Adrenal gland (tissue), 12 donors: ENCODE data around the gene CHST6. TPM values are rescaled to one million over a fixed set of nuclear protein-coding genes. Genes with fewer than 3 reads are reported as not detected.

ENCODE experiments used
- DNase-seq, 7 donors: peaks; one replicate each; pipeline ENCODE4 v3.0.0-alpha.2; 2019 to 2020
- H3K27ac ChIP-seq, 5 donors: fragments of 200-600 bp; sonication (generic) in 4 of 5; 1 replicate in 3 of 5; 2 replicates in 2 of 5; pipeline versions ENCODE4 v1.5.1 to v1.8.0; 2016 to 2020; ENCODE audit warnings: mild to moderate bottlenecking in 1 of 5
- H3K27me3 ChIP-seq: fragments of 200-600 bp; 2 replicates; pipeline ENCODE4 v1.8.0; 2021
- H3K36me3 ChIP-seq, 2 donors: fragments of 200-600 bp; replicated peaks in 1 of 2; 1 replicate in 1 of 2; 2 replicates in 1 of 2; pipeline versions ENCODE4 v1.5.1 to v1.8.0; 2018 to 2022
- H3K4me1 ChIP-seq, 2 donors: fragments of 200-600 bp; replicated peaks in 1 of 2; 1 replicate in 1 of 2; 2 replicates in 1 of 2; pipeline versions ENCODE4 v1.5.1 to v1.8.0; 2018 to 2021
- H3K4me3 ChIP-seq, 4 donors: fragments of 200-600 bp; sonication (generic) in 3 of 4; one replicate each; pipeline ENCODE4 v1.5.1; 2016 to 2018
- H3K9me3 ChIP-seq, 3 donors: fragments of 200-600 bp; sonication (generic) in 1 of 3; replicated peaks in 1 of 3; 1 replicate in 2 of 3; 2 replicates in 1 of 3; pipeline versions ENCODE4 v1.5.1 to v1.8.0; 2016 to 2021
- CTCF ChIP-seq, 6 experiments: fragments of 450-650 bp in 4 of 6; fragments of 200-600 bp in 2 of 6; sonication (generic) in 1 of 6; IDR thresholded peaks; 1 replicate in 5 of 6; 2 replicates in 1 of 6; pipeline versions ENCODE4 v1.5.1 to v1.8.0; 2016 to 2021; ENCODE audit warnings: antibody characterized with exemption in 6 of 6, mild to moderate bottlenecking in 2 of 6, moderate library complexity in 1 of 6
- POLR2A ChIP-seq, 2 donors: fragments of 450-650 bp; IDR thresholded peaks; one replicate each; pipeline ENCODE4 v1.6.1; 2017; ENCODE audit warnings: antibody characterized with exemption in 2 of 2, mild to moderate bottlenecking in 2 of 2, moderate library complexity in 1 of 2
- WGBS, 4 donors: extraction: QIAGEN DNeasy Blood & Tissue Kit in 2 of 4; methylation state at CpG; one replicate each; pipeline versions ENCODE4 v1.1.5 to v1.1.7; 2013 to 2017; 5-methylcytosine and 5-hydroxymethylcytosine counted together
- intact Hi-C, 2 donors: fragments of 100-400 bp; cut with DNase I; formaldehyde crosslinking; loops; one replicate each; pipeline versions ENCODE4 v1.14.1 to v1.15.0; 2022 to 2023
- polyA plus RNA-seq, 3 donors: library from polyadenylated mRNA; stranded (reverse); fragments of 200-250 nt in 2 of 3; fragments of 350-450 nt in 1 of 3; fragmentation: Illumina TruSeq in 1 of 3; extraction: RNeasy Lipid Tissue Mini Kit (QIAGEN cat#74804) in 1 of 3; gene quantifications; one replicate each; pipeline ENCODE4 v1.2.3, GENCODE V29; 2013 to 2014
- total RNA-seq, 9 donors: library from RNA; depleted of rRNA in 4 of 9; stranded (reverse); fragments of >200 nt in 4 of 9; fragments of 120-200 nt in 1 of 9; fragmentation: NEBNext Ultra II Directional in 1 of 9; extraction: Animal tissue kit (Norgen Biotek cat#: 25700) in 1 of 9; gene quantifications; one replicate each; pipeline versions ENCODE4 v1.1.0 to v1.2.4, GENCODE V29; 2013 to 2023
- donor health status: healthy with polysubstance abuse.
- donor health status: Bipolar disorder and iron deficiency.
- donor health status: DM: yes; HTN: yes; CAD: no.
- donor health status: DM: no; HTN: no; CAD: no.
- donor health status: DM: no; HTN: no; CAD: no.
- donor health status: DM: yes; HTN: yes; CAD: no.

Gene CHST6
- total and polyA plus RNA-seq, 12 donors = 3.1 to 65.8 (median 29.9) TPM

DNA sequence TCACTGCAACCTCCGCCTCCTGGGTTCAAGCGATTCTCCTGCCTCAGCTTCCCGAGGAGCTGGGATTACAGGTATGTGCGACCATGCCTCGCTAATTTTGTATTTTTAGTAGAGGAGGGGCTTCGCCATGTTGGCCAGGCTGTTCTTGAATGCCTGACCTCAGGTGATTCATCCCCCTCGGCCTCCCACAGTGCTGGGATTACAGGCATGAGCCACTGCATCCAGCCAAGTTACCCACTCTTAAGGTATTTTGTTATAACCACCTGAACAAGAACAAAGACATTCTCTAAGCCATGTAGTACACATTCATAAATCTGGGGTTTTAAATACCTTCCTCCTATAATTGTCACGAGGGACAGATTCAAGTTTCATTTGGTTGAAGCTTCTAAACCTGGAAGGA, 18.4 kb downstream of the CHST6 start:
- 88 to 93% (median 89%) methylated on average over 8 of the region's 8 CpGs for WGBS, 4 donors
- Histone ChIP-seq H3K36me3 (no peaks in the 10 kb centered on the region), H3K27me3 (no peaks in the 10 kb centered on the region), H3K4me1 (peaks cover 0 to 10% of the 10 kb centered on the region in 2 donors), H3K27ac (no peak overlapping the region), H3K4me3 (no peak overlapping the region), H3K9me3 (no peaks in the 10 kb centered on the region)
- intact Hi-C loops = loop anchor here (5.0 to 10.0 kb wide), 3 partner anchors 35 to 288 kb away; partner anchors contain the start of gene ADAT1 (in 1 of the 2)
- no peak for DNase-seq
- TF ChIP-seq POLR2A (IDR thresholded peaks at IDR 0.05) = no peak
- TF ChIP-seq CTCF (IDR thresholded peaks at IDR 0.05) = no peak

DNA sequence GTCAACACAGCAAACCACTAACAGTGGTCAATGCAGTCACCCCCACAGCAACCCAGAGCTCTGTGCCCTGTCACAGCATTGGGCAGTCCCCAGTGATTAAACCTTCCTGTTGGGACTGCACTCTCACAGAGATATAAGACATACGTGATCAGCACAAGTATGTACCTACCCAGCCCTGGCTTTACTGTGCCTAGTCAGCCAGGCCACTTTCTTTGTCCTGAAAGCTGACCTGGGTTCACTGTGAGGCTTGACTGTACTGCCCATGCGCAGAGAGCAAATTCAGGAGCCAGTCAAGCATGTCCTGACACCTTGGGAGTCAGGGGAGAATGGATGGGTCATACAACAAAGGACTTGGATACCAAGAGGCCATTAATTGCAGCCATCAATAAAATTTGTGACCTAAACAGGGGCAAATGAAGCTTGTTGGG, 19.8 kb downstream of the CHST6 start:
- Histone ChIP-seq H3K4me3 (no peak overlapping the region), H3K27ac (no peak overlapping the region), H3K9me3 (no peaks in the 10 kb centered on the region), H3K27me3 (no peaks in the 10 kb centered on the region), H3K36me3 (no peaks in the 10 kb centered on the region), H3K4me1 (peaks cover 0 to 10% of the 10 kb centered on the region in 2 donors)
- 80 to 100% (median 95%) methylated on average over 1 to 2 of the region's 2 CpGs for WGBS, 4 donors
- TF ChIP-seq CTCF (IDR thresholded peaks at IDR 0.05) (no peak), POLR2A (IDR thresholded peaks at IDR 0.05) (no peak)
- no peak for DNase-seq
- intact Hi-C loops = loop anchor here (5.0 to 10.0 kb wide), 3 partner anchors 37 to 289 kb away; partner anchors contain the start of gene ADAT1 (in 1 of the 2)

GRCh38 chr16:75472908-75473877, 22.0 kb downstream of the CHST6 start:
- H3K36me3 ChIP-seq = no peaks in the 10 kb centered on the region
- DNase-seq = no peak
- no peak overlapping the region for H3K27ac ChIP-seq
- H3K27me3 ChIP-seq = no peaks in the 10 kb centered on the region
- H3K4me3 ChIP-seq = no peak overlapping the region
- intact Hi-C loops = loop anchor here (5.0 to 10.0 kb wide), 3 partner anchors 44 to 292 kb away; partner anchors contain the start of gene ADAT1 (in 1 of the 2)
- no peaks in the 10 kb centered on the region for H3K9me3 ChIP-seq
- peaks cover 0 to 7% of the 10 kb centered on the region in 2 donors for H3K4me1 ChIP-seq
- 91 to 96% (median 96%) methylated on average over 15 to 17 of the region's 17 CpGs for WGBS, 4 donors
- TF ChIP-seq CTCF (IDR thresholded peaks at IDR 0.05) = no peak
- no peak for TF ChIP-seq POLR2A (IDR thresholded peaks at IDR 0.05)
